HG03175 (cell line): ENCODE results near the gene ALDH6A1.
"Not testable (repeated sequence)": the region's sequence is repeated elsewhere in the genome, so short reads cannot be mapped to it uniquely, and the experiment has no call there.

Source experiments
- ATAC-seq: cut with Tn5 transposase; IDR thresholded peaks from one replicate; pipeline ENCODE4 v1.9.1; 2021; ENCODE audit warnings: mild to moderate bottlenecking, moderate library complexity; ENCODE audit not compliant: unreplicated experiment

The ALDH6A1 gene

DNA sequence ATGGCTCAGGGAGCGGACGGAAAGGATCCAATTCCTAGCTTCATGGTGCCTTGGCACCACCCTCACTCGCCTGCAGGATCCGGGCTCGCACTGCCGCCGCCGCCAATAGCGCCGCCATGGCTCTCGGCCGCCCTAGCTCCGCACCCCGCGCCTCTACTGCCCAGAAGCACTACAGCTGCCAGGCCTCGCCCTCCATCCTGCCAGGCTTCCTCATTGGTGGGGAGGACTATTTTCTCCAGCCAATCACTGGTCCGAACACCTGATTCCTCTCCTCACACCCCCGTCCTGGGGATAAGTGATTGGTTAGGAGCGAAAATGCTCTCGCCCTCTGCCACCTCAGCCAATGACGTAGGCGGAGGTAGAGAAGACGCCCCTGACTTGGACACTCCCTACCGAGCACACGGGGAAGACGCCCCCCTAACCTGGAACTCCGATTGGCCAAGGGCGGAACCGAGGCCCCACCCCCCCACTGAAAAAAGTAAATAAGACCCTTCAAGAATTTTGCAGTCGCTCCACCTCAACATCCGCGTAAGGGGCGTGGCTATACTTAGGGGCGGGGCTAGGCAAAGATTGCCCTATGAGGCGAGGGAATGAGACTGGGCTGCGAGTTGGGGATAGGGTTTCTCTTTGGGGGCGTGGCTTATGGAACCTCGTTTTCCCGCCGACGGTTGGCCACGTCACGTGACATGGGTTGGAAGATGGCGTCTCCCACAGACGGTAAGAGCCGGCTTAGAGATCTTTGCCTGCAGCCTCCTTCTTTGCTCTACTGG, at the start of gene ALDH6A1, which contains the start of gene LIN52:
Gene ALDH6A1 (minus strand): TSS at position 177 of the 770 bp plus-strand sequence. CDS start 59 bp downstream, at position 118.
Gene LIN52 (plus strand): TSS at position 680 of the 770 bp plus-strand sequence. CDS start 19 bp downstream, at position 699.
- ATAC-seq = peak; percentile 91

DNA sequence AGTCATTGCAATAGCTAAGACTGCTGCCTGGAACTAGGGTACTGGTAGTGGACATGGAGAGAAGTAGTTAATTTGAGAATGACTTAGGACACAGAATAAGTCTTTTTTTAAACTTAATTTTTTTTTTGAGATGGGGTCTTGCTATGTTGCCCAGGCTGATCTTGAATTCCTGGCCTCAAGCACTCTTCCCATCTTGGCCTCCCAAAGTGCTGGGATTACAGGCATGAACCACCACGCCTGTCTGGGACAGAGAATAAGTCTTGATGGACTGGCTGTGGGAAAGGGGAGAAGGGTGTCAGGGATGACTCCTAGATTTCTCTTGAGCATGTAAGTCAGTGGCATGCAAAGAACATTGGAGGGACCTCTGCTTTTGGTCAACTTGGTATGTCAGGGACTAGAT, 43.4 kb upstream of the ALDH6A1 start:
- no peak for ATAC-seq

DNA sequence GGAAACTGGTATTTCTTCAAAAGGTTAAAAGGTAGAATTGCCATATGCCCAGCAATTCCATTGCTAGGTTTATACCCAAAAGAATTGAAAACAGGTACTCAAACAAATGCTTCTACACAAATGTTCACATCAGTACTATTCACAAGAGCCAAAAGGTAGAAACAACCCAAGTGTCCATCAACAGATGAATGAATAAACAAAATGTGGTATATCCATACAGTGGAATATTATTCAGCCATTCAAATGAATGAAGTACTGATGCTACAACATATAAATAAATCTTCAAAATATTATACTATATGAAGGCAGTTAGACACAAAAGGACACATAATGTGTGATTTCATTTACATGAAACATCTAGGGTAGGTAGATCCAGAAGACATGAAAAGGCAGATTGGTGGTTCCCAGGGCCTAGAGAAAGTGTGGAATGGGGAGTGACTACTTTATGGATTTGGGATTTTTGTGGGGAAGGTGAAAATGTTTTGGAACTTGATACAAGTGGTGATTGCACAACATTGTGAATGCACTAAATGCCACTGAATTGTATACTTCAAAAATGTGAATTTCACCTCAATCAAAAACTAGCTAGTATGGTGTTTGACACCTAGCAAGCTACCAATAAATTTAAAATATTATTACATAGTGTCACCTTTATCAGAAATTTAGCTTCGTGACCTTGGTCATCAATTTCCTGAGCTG, 42.2 kb upstream of the ALDH6A1 start:
- ATAC-seq = no peak

DNA sequence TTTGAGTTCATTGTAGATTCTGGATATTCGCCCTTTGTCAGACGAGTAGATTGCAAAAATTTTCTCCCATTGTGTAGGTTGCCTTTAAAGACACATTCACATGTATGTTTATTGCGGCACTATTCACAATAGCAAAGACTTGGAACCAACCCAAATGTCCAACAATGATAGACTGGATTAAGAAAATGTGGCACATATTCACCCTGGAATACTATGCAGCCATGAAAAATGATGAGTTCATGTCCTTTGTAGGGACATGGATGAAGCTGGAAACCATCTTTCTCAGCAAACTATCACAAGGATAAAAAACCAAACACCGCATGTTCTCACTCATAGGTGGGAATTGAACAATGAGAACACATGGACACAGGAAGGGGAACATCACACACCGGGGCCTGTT, 41.2 kb upstream of the ALDH6A1 start:
- not testable (repeated sequence) for ATAC-seq

DNA sequence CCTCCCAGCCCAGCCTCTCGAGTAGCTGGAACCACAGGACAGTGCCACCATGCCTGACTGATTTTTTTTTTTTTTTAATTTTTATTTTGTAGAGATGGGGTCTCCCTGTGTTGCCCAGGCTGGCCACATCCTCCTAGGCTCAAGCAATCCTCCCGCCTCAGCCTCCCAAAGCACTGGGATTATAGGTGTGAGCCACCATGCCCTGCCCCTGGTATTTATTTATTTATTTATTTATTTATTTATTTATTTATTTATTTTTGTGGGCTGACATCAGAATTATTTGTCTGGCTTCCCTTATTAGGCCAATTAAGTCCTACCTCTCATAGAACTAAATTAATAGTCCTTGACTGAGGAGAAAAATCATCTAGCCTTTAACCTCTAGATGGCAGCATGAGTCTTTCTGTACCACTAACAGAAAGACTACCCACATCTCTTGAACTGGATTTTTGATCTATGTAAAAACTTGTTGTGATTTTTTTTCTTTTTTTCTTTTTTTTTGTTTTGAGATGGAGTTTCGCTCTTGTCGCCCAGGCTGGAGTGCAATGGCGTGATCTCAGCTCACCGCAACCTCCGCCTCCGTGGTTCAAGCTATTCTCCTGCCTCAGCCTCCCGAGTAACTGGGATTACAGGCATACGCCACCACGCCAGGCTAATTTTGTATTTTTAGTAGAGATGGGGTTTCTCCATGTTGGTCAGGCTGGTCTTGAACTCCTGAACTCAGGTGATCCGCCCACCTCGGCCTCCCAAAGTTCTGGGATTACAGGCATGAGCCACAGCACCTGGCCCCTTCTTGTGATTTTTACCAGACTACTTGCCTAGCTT, 27.4 kb upstream of the ALDH6A1 start:
- not testable (repeated sequence) for ATAC-seq

GRCh38 chr14:74109369-74109768, 25.1 kb upstream of the ALDH6A1 start:
- ATAC-seq = no peak

- ATAC-seq = no peak
Measured at GRCh38 chr14:74105381-74105780, 21.1 kb upstream of the ALDH6A1 start.

DNA sequence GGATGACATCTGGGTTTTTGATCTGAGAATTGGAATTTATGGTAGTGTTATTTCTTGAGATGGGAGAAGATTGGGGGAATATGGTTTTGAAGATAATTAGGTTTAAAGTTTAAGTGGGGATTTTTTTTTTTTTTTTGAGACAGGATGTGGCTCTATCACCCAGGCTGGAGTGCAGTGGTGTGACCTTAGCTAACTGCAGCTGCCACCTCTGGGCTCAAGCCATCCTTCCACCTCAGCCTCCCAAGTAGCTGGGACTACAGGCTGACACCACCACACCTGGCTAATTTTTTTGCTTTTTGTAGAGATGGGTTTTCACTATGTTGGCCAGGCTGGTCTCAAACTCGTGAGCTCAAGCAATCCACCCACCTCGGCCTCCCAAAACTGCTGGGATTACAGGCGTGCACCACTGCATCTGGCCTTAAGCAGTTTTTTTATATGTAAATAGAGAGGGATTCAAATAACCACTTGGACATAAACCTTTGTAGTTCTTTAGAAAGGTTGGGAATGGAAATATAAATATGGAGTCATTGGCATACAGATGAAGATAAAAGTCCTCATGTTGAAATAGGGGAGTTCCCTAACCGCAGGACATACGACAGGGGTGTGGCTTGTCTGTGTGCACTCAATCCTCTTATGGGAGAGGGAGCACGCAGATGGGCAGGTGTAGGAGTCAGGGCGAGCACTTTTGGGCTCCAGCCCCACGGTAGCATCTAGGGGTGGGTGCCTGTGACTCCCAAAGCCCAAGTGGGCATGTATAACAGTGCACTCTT, 5.2 kb upstream of the ALDH6A1 start:
- ATAC-seq = no peak

DNA sequence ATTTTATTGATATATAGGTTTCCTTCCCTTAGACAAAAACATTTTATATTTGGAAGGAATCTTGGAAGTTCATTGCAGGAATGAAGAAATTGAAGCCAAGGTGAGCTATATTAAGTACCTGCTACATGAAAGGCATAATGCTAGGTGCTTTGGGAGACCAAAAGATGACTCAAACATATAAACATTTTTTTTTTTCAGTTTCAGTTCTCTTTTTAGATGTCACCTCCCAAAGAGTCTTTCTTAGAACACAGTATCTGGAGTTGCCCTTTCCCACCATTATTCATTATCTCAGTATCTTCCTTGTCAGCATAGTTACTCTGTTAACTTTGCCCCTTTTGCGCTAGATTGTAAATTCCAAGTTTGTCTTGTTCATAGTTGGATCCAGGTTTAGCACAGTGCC, 1.6 kb upstream of the ALDH6A1 start:
- no peak for ATAC-seq

- ATAC-seq = no peak
Measured at GRCh38 chr14:74085047-74085637, 889 bp upstream of the ALDH6A1 start.

- peak; percentile 13 for ATAC-seq
Measured at GRCh38 chr14:74083784-74084276, 423 bp downstream of the ALDH6A1 start.

DNA sequence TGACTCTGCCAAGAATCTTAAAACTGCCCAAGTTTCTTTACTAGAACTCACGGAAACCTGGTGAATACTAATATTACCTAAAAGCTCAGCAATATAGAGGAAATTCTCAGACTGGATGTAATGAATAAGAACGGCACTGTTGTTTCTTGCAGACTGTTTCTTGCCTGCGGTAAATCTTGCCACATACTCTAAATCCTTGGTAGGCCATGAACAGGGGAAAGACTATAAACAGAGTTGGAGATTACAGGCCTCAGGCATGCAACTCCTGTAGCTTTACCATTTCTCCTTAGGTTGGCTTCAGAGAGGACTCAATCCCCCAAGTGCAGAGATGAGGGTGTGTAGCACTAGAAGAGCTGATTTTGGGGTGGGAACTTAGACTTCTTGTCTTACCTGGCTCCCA, 1.1 kb downstream of the ALDH6A1 start:
- ATAC-seq = no peak

GRCh38 chr14:74081491-74081890, 2.8 kb downstream of the ALDH6A1 start:
- no peak for ATAC-seq

GRCh38 chr14:74080820-74081460, 3.3 kb downstream of the ALDH6A1 start:
- no peak for ATAC-seq

- ATAC-seq = no peak
Measured at GRCh38 chr14:74077401-74077800, 6.9 kb downstream of the ALDH6A1 start.

GRCh38 chr14:74065746-74066575, 18.3 kb downstream of the ALDH6A1 start:
- no peak for ATAC-seq

- ATAC-seq = no peak
Measured at GRCh38 chr14:74064883-74065282, 19.4 kb downstream of the ALDH6A1 start.

GRCh38 chr14:74064426-74064825, 19.8 kb downstream of the ALDH6A1 start:
- no peak for ATAC-seq

GRCh38 chr14:74062809-74063150, 21.5 kb downstream of the ALDH6A1 start:
- no peak for ATAC-seq
